Tibial nerve (tissue), 4 donors: ENCODE results near the gene LONP1. TPM values are rescaled to one million over a fixed set of nuclear protein-coding genes. Genes with fewer than 3 reads are reported as not detected.
A peak's percentile ranks its signal among the peaks of the same experiment; 100 is the strongest.

Experiments used
- DNase-seq, 2 donors: peaks; one replicate each; pipeline ENCODE4 v3.0.0-alpha.2; 2019; ENCODE audit warnings: low spot score in 2 of 2
- H3K27ac ChIP-seq, 4 donors: fragments of 200-600 bp; sonication (generic) in 3 of 4; one replicate each; pipeline ENCODE4 v1.5.1; 2017 to 2019; ENCODE audit warnings: mild to moderate bottlenecking in 1 of 4
- H3K27me3 ChIP-seq, 2 donors: fragments of 200-600 bp; sonication (generic) in 1 of 2; one replicate each; pipeline versions ENCODE4 v1.5.1 to v1.6.0; 2017 to 2019
- H3K36me3 ChIP-seq, 3 donors: fragments of 200-600 bp; sonication (generic); one replicate each; pipeline ENCODE4 v1.5.1; 2018 to 2019
- H3K4me1 ChIP-seq, 4 donors: fragments of 200-600 bp; sonication (generic) in 3 of 4; one replicate each; pipeline ENCODE4 v1.5.1; 2017 to 2019
- H3K4me3 ChIP-seq, 4 donors: fragments of 200-600 bp; sonication (generic) in 3 of 4; one replicate each; pipeline ENCODE4 v1.5.1; 2017 to 2019; ENCODE audit warnings: mild to moderate bottlenecking in 1 of 4, moderate library complexity in 1 of 4
- H3K9me3 ChIP-seq, 4 donors: fragments of 200-600 bp; sonication (generic) in 3 of 4; one replicate each; pipeline ENCODE4 v1.5.1; 2017 to 2019
- CTCF ChIP-seq, 5 experiments: fragments of 200-600 bp in 3 of 5; fragments of 450-650 bp in 2 of 5; sonication (generic) in 3 of 5; IDR thresholded peaks; one replicate each; pipeline ENCODE4 v1.5.1; 2016 to 2019; ENCODE audit warnings: antibody characterized with exemption in 5 of 5, mild to moderate bottlenecking in 3 of 5, moderate library complexity in 2 of 5
- EP300 ChIP-seq, 2 donors: sonication (generic); formaldehyde crosslinking; IDR thresholded peaks; one replicate each; pipeline ENCODE4 v1.6.1; 2017; ENCODE audit warnings: antibody characterized with exemption in 2 of 2, mild to moderate bottlenecking in 1 of 2
- POLR2A ChIP-seq, 2 donors: fragments of 450-650 bp; IDR thresholded peaks; one replicate each; pipeline ENCODE4 v1.6.1; 2017; ENCODE audit warnings: antibody characterized with exemption in 2 of 2, mild to moderate bottlenecking in 2 of 2, moderate library complexity in 2 of 2
- WGBS, 2 donors: methylation state at CpG; one replicate each; pipeline ENCODE4 v1.1.5; 2018; 5-methylcytosine and 5-hydroxymethylcytosine counted together
- total RNA-seq, 4 donors: library from RNA; depleted of rRNA; stranded (reverse); fragments of >200 nt; gene quantifications; one replicate each; pipeline ENCODE4 v1.1.0, GENCODE V29; 2016

The LONP1 gene
- 100 to 1,000 TPM; 107 to 116 (median 110) TPM for total RNA-seq

GRCh38 chr19:5719961-5720790 is at the start of gene LONP1, which contains the start of gene CATSPERD:
Gene LONP1, minus strand, starts transcription at chr19:5720146. Its CDS starts 14 bp downstream, at chr19:5720132.
Gene CATSPERD, plus strand, starts transcription at chr19:5720637. Its CDS starts 101 bp downstream, at chr19:5720738.
- Histone ChIP-seq H3K36me3 (peaks cover 0 to 5% (median 0%) of the 10 kb centered on the region in 3 donors), H3K27me3 (no peaks in the 10 kb centered on the region), H3K4me3 (peak within 1 kb of the TSS; percentile 80 to 95 (median 91)), H3K27ac (peak within 1 kb of the TSS; percentile 86 to 97 (median 94)), H3K4me1 (peaks cover 0 to 38% (median 18%) of the 10 kb centered on the region in 4 donors), H3K9me3 (no peaks in the 10 kb centered on the region)
- DNase-seq, result peak; percentile 94 to 95
- WGBS, 2 donors, result 1 to 3% methylated on average over 28 to 71 of the region's 90 CpGs
- TF ChIP-seq POLR2A (IDR thresholded peaks at IDR 0.05), result peak; percentile 67 to 69
- peak; percentile 95 to 97 (median 95) for TF ChIP-seq CTCF (IDR thresholded peaks at IDR 0.05)
- TF ChIP-seq EP300 (IDR thresholded peaks at IDR 0.05), result peak; percentile 90 to 99

DNA sequence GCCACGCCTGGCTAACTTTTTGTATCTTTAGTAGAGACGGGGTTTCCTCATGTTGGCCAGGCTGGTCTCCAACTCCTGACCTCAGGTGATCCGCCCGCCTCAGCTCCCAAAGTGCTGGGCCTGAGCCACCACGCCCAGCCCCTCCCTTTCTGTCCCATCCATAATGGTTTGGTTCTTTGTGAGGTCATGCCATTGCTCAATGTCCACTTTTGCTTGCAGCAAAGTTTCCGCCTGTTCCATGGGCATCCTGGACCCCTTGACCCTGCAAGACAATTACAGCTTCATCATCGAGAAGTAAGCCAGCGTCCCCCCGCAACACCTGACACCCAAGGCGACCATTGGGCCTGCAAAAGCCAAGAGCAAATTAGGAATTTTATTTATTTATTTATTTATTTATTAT is 48.0 kb upstream of the LONP1 start:
- Histone ChIP-seq H3K4me1 (no peaks in the 10 kb centered on the region), H3K36me3 (no peaks in the 10 kb centered on the region), H3K27me3 (no peaks in the 10 kb centered on the region), H3K27ac (no peak overlapping the region), H3K9me3 (no peaks in the 10 kb centered on the region), H3K4me3 (no peak overlapping the region)
- no peak for DNase-seq
- TF ChIP-seq EP300 (IDR thresholded peaks at IDR 0.05), result no peak
- TF ChIP-seq CTCF (IDR thresholded peaks at IDR 0.05), result no peak
- TF ChIP-seq POLR2A (IDR thresholded peaks at IDR 0.05), result no peak
- WGBS, 2 donors, result 85 to 91% methylated on average over 10 of the region's 10 CpGs

DNA sequence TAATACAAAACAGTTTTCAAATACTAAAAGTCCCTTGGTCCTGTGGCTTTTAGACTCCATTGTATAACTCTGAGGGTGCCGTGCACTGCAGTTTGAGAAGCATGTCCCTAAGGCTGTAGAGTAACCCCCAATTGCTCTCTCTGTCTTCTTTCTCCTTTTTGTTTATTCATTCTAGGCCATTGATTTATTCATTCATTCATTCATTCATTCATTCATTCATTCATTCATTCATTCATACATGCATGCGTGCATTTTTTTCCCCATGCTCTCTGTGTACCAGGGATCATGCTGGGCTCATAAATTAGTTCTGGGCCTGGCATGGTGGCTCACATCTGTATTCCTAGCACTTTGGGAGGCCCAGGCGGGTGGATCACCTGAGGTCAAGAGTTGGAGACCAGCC is 45.3 kb upstream of the LONP1 start:
- Histone ChIP-seq H3K36me3 (no peaks in the 10 kb centered on the region), H3K27me3 (no peaks in the 10 kb centered on the region), H3K4me3 (no peak overlapping the region), H3K4me1 (no peaks in the 10 kb centered on the region), H3K27ac (no peak overlapping the region), H3K9me3 (no peaks in the 10 kb centered on the region)
- DNase-seq, result no peak
- no peak for TF ChIP-seq EP300 (IDR thresholded peaks at IDR 0.05)
- no peak for TF ChIP-seq POLR2A (IDR thresholded peaks at IDR 0.05)
- no peak for TF ChIP-seq CTCF (IDR thresholded peaks at IDR 0.05)
- WGBS, 2 donors, result 87 to 92% methylated on average over 3 of the region's 3 CpGs

GRCh38 chr19:5762608-5763217 is 42.8 kb upstream of the LONP1 start:
- WGBS, 2 donors, result 85 to 88% methylated on average over 5 of the region's 5 CpGs
- Histone ChIP-seq H3K4me3 (no peak overlapping the region), H3K36me3 (no peaks in the 10 kb centered on the region), H3K9me3 (no peaks in the 10 kb centered on the region), H3K27ac (no peak overlapping the region), H3K27me3 (no peaks in the 10 kb centered on the region), H3K4me1 (no peaks in the 10 kb centered on the region)
- no peak for DNase-seq
- no peak for TF ChIP-seq CTCF (IDR thresholded peaks at IDR 0.05)
- no peak for TF ChIP-seq EP300 (IDR thresholded peaks at IDR 0.05)
- TF ChIP-seq POLR2A (IDR thresholded peaks at IDR 0.05), result no peak

DNA sequence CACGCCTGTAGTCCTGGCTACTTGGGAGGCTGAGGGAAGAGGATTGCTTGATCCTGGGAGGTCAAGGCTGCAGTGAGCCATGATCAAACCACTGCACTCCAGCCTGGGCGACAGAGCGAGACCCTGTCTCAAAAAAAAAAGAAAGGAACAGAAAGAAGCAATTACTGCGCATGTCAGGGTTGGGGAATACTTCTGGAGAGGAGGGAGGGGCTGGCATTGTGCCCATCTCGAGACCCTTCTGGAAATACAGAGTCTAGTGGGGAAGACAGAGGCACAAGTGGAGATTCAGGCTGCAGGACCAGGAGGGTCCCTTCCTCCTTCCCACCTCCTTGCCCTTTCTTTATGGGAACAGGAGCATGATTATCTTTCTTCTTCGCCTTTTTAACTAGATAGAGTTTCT is 33.8 kb upstream of the LONP1 start:
- H3K4me3 ChIP-seq, result no peak overlapping the region
- no peak for DNase-seq
- H3K27me3 ChIP-seq, result no peaks in the 10 kb centered on the region
- no peak for TF ChIP-seq POLR2A (IDR thresholded peaks at IDR 0.05)
- TF ChIP-seq EP300 (IDR thresholded peaks at IDR 0.05), result no peak
- TF ChIP-seq CTCF (IDR thresholded peaks at IDR 0.05), result no peak
- no peaks in the 10 kb centered on the region for H3K4me1 ChIP-seq
- 66 to 77% methylated on average over 6 of the region's 6 CpGs for WGBS, 2 donors
- no peak overlapping the region for H3K27ac ChIP-seq
- no peaks in the 10 kb centered on the region for H3K9me3 ChIP-seq
- no peaks in the 10 kb centered on the region for H3K36me3 ChIP-seq
